Aorta (tissue), 5 donors: ENCODE measurements around the gene ATXN7L1. TPM values are rescaled to one million over a fixed set of nuclear protein-coding genes. Genes with fewer than 3 reads are reported as not detected.

ENCODE experiments used
- ATAC-seq: fragments of 200-7000 bp; cut with Tn5 transposase; one replicate; pipeline ENCODE4 v1.9.1; 2022; ENCODE audit warnings: moderate library complexity; ENCODE audit not compliant: low FRiP score
- DNase-seq, 2 donors: peaks; one replicate each; pipeline ENCODE4 v3.0.0-alpha.2; 2020
- H3K27ac ChIP-seq, 2 donors: one replicate each; pipeline ENCODE4 v1.5.1; 2013; ENCODE audit warnings: low read length in 2 of 2, mild to moderate bottlenecking in 2 of 2, moderate library complexity in 2 of 2, control low read depth in 1 of 2, inconsistent platforms in 1 of 2, low read depth in 1 of 2
- H3K27me3 ChIP-seq, 2 donors: one replicate each; pipeline ENCODE4 v1.6.1; 2013; ENCODE audit warnings: control low read depth in 1 of 2, low read length in 1 of 2, mild to moderate bottlenecking in 1 of 2, moderate library complexity in 1 of 2; ENCODE audit not compliant: insufficient read depth in 2 of 2, control insufficient read depth in 1 of 2
- H3K36me3 ChIP-seq, 2 donors: one replicate each; pipeline ENCODE4 v1.6.1; 2013; ENCODE audit warnings: control low read depth in 1 of 2, low read length in 1 of 2, mild to moderate bottlenecking in 1 of 2; ENCODE audit not compliant: insufficient read depth in 2 of 2, control insufficient read depth in 1 of 2
- H3K4me1 ChIP-seq, 2 donors: one replicate each; pipeline ENCODE4 v1.6.1; 2013; ENCODE audit warnings: low read length in 2 of 2, control low read depth in 1 of 2, mild to moderate bottlenecking in 1 of 2, moderate library complexity in 1 of 2; ENCODE audit not compliant: insufficient read depth in 2 of 2, control insufficient read depth in 1 of 2
- H3K4me3 ChIP-seq, 2 donors: one replicate each; pipeline ENCODE4 v1.5.1; 2013; ENCODE audit warnings: low read length in 2 of 2, control low read depth in 1 of 2, mild to moderate bottlenecking in 1 of 2
- H3K9me3 ChIP-seq: one replicate; pipeline ENCODE4 v1.6.1; 2013; ENCODE audit warnings: mild to moderate bottlenecking, low read length; ENCODE audit not compliant: control insufficient read depth
- WGBS, 2 donors: extraction: QIAGEN DNeasy Blood & Tissue Kit; methylation state at CpG; one replicate each; pipeline ENCODE4 v1.1.7; 2013; 5-methylcytosine and 5-hydroxymethylcytosine counted together
- intact Hi-C, 2 donors: fragments of 100-400 bp; cut with DNase I; formaldehyde crosslinking; loops; one replicate each; pipeline versions ENCODE4 v1.14.2 to v1.15.0; 2022
- polyA plus RNA-seq, 2 donors: library from polyadenylated mRNA; stranded (reverse); fragments of 200-250 nt; gene quantifications; one replicate each; pipeline ENCODE4 v1.2.3, GENCODE V29; 2013
- total RNA-seq, 2 donors: library from RNA; stranded (reverse); fragmentation: NEBNext Ultra II Directional; extraction: Animal tissue kit (Norgen Biotek cat#: 25700); gene quantifications; one replicate each; pipeline ENCODE4 v1.2.1, GENCODE V29; 2021
- donor health status: healthy with polysubstance abuse.
- donor health status: Bipolar disorder and iron deficiency.
- donor health status: DM: no; HTN: no; CAD: no.
- donor health status: DM: no; HTN: no; CAD: no.
- donor health status: DM: yes; HTN: yes; CAD: no.

ATXN7L1 gene
- total and polyA plus RNA-seq, 4 donors: 2.5 to 20.1 (median 8.4) TPM

DNA sequence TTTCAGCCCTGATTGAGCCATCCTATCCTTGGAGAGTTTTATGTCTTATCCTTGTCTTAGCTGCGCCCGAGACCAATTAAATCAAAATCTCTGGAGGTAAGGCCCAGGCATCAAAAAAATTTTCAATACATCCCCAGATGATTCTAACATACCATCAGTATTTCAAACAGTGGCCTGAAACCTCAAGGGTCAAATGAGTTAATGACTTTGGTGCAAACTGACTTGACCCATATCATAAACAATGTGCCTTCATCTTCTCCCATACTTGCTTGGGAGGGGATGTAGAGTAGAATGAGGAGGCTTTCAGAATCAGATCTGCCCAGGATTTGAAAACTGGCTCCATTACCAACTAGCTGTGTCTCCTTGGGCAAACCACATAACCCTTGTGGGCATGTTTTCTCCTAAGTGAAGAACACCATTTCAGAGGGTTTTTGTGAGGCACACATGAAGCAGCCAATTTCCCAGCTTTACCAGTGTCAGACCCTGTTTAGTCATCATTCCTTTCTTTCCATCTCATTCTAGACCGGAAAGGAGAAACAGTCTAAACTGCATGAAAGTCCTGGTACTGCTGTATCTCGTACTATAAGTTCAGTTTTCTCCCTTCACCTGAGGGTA lies 35.7 kb upstream of the ATXN7L1 start:
- WGBS, 2 donors: 87 to 92% methylated on average over 4 of the region's 4 CpGs
- no peaks in the 10 kb centered on the region for H3K9me3 ChIP-seq
- no peak overlapping the region for H3K27ac ChIP-seq
- H3K4me1 ChIP-seq: no peaks in the 10 kb centered on the region
- DNase-seq (no peak), ATAC-seq (no peak)
- intact Hi-C loops: no loop called here
- H3K27me3 ChIP-seq: no peaks in the 10 kb centered on the region
- H3K36me3 ChIP-seq: peaks cover 0 to 2% of the 10 kb centered on the region in 2 donors
- H3K4me3 ChIP-seq: no peak overlapping the region

DNA sequence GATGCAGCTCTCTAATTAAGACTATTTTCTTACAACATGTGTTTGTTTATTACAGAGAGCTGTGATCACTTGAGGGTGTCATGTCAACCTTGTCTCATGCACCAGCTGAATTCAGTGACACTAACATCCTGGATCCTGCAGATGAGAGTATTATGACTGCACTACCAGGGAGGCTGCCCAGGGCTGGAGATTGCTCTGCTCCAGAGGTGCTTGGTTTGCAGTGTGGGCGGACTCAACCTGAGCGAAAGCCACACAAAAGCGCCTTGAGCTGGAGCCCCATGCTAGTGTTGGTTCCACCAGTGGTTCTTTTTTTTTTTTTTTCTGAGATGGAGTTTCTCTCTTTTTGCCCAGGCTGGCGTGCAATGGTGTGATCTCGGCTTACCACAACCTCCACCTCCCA lies 33.8 kb upstream of the ATXN7L1 start:
- intact Hi-C loops: no loop called here
- WGBS, 2 donors: 98 to 99% methylated on average over 5 of the region's 5 CpGs
- DNase-seq: no peak

GRCh38 chr7:105909742-105910141 lies 33.3 kb upstream of the ATXN7L1 start:
- WGBS, 2 donors: 94 to 96% methylated on average over 7 of the region's 7 CpGs
- ATAC-seq: no peak
- no peak overlapping the region for H3K27ac ChIP-seq
- no peak overlapping the region for H3K4me3 ChIP-seq
- H3K27me3 ChIP-seq: no peaks in the 10 kb centered on the region
- H3K9me3 ChIP-seq: no peaks in the 10 kb centered on the region
- no peaks in the 10 kb centered on the region for H3K36me3 ChIP-seq
- DNase-seq: no peak
- no peaks in the 10 kb centered on the region for H3K4me1 ChIP-seq
- intact Hi-C loops: no loop called here

More for the DNA sequence above, 33.8 kb upstream of the ATXN7L1 start:
- H3K4me3 ChIP-seq: no peak overlapping the region
- no peaks in the 10 kb centered on the region for H3K9me3 ChIP-seq
- H3K4me1 ChIP-seq: no peaks in the 10 kb centered on the region
- H3K27me3 ChIP-seq: no peaks in the 10 kb centered on the region
- H3K27ac ChIP-seq: no peak overlapping the region
- H3K36me3 ChIP-seq: no peaks in the 10 kb centered on the region
- ATAC-seq: no peak

GRCh38 chr7:105907129-105907846 lies 30.9 kb upstream of the ATXN7L1 start:
- Histone ChIP-seq H3K27ac (no peak overlapping the region), H3K27me3 (no peaks in the 10 kb centered on the region), H3K4me1 (peaks cover 0 to under 1% of the 10 kb centered on the region in 2 donors), H3K4me3 (no peak overlapping the region), H3K36me3 (no peaks in the 10 kb centered on the region), H3K9me3 (no peaks in the 10 kb centered on the region)
- intact Hi-C loops: no loop called here
- ATAC-seq: no peak
- no peak for DNase-seq
- WGBS, 2 donors: 63 to 71% methylated on average over 9 of the region's 9 CpGs

DNA sequence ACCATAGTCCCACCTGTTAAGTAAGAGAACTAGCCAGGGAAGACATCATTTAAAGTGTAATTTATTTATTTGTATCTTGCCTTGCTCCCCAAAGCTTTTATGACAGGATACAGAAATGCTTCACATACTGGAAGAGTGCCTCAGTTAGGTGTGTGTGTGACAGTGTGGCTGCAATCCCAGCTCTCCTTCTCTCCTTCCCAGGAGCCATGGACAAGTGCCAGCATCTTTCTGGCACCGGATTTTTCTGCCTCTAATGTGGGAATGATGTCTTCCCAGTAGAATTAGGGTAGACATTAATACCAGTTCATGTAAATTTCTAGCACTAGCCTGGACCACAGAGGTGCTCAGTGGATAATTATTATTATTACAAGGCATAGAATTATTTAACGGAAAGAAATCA lies 30.3 kb upstream of the ATXN7L1 start:
- Histone ChIP-seq H3K9me3 (no peaks in the 10 kb centered on the region), H3K27me3 (no peaks in the 10 kb centered on the region), H3K4me1 (peaks cover 0 to 1% of the 10 kb centered on the region in 2 donors), H3K4me3 (no peak overlapping the region), H3K27ac (no peak overlapping the region), H3K36me3 (no peaks in the 10 kb centered on the region)
- ATAC-seq (no peak), DNase-seq (no peak)
- 17 to 24% methylated on average over 2 of the region's 2 CpGs for WGBS, 2 donors
- intact Hi-C loops: no loop called here

DNA sequence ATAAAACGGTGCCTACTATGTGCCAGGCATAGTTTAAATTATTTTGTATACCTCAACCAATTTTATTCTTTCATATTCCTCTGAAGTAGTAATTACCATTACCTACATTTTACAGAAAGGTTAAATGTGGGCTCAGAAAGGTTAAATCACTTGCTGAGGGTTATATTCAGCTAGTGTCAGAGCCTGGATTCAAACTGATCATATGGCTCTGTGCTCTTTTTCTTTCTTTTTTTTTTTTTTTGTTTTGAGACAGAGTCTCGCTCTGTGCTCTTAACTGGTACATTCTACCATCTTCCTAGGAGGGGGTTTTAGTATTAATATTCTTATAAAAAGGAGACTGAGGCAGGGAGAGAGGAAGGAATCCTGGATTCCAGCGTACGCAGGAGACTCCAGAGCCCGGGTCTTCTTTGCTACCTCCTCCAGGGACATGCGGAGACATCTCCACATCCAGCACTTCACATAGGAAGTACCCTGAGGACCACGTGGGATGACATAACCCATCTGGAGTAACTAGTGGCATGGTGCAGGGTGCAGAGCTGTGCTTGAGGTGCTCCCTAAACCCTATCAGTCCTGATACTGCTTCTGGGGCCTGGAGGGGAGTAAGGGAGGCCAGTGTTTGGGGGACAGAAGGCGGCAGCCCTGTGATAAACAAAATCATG lies 29.6 kb upstream of the ATXN7L1 start:
- intact Hi-C loops: no loop called here
- Histone ChIP-seq H3K27me3 (no peaks in the 10 kb centered on the region), H3K27ac (no peak overlapping the region), H3K4me1 (peaks cover 0 to 1% of the 10 kb centered on the region in 2 donors), H3K4me3 (no peak overlapping the region), H3K36me3 (no peaks in the 10 kb centered on the region), H3K9me3 (no peaks in the 10 kb centered on the region)
- 74 to 78% methylated on average over 8 of the region's 8 CpGs for WGBS, 2 donors
- DNase-seq (no peak), ATAC-seq (no peak)

DNA sequence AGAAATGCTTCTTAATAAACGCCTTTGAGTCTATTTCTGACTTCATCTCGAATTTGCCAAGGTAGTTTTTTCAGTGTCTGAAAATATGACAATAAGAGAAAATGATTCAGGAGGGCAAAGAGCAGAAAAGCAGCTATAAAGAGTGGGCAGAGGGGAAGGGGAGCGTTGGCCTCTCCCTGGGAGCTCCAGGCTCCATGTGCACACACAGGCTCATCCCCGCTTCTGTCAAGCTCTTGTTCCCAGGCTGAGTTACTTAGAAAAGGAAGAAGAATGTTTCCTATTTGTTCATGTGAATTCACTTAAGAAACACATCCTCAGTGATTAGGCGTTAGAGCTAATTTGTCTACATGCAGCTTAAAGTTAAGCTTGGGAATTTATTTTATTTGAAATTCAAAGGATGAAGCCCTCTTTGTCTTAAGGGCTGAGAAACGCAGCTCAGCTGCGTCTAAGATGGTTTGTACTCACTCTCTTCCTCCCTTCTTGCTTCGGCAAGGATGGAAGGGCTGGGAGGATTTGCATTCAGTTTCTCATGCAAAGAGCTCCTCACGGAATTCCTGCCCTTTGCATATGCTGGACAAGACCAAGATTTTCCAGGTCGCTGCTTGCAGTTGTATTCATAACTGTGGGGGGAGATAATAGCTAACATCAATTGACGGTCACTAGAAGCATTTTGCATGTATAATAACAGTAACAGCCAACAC lies 29.0 kb upstream of the ATXN7L1 start:
- ATAC-seq: no peak
- Histone ChIP-seq H3K4me3 (no peak overlapping the region), H3K36me3 (no peaks in the 10 kb centered on the region), H3K27ac (no peak overlapping the region), H3K27me3 (no peaks in the 10 kb centered on the region), H3K4me1 (peaks cover 0 to 1% of the 10 kb centered on the region in 2 donors), H3K9me3 (no peaks in the 10 kb centered on the region)
- intact Hi-C loops: no loop called here
- DNase-seq: no peak
- 63 to 70% methylated on average over 11 of the region's 11 CpGs for WGBS, 2 donors

GRCh38 chr7:105904064-105904463 lies 27.7 kb upstream of the ATXN7L1 start:
- Histone ChIP-seq H3K4me1 (peaks cover 0 to 1% of the 10 kb centered on the region in 2 donors), H3K4me3 (no peak overlapping the region), H3K27ac (no peak overlapping the region), H3K27me3 (no peaks in the 10 kb centered on the region), H3K36me3 (no peaks in the 10 kb centered on the region), H3K9me3 (no peaks in the 10 kb centered on the region)
- no peak for ATAC-seq
- 87 to 92% methylated on average over 1 of the region's 1 CpG for WGBS, 2 donors
- intact Hi-C loops: no loop called here
- no peak for DNase-seq
